ENCODE data around the gene THSD7B.

THSD7B gene

GRCh38 chr2:137155356-137156104, 390.2 kb downstream of the THSD7B start:
- TF ChIP-seq CTCF (IDR thresholded peaks at IDR 0.05; ENCODE audit: borderline replicate concordance, control extremely low read depth, extremely low read depth, insufficient read depth, missing control alignments) = no peak
- no peak for DNase-seq (ENCODE audit: low spot score)
- in situ Hi-C loops (cut with MboI; ENCODE audit: low sequenced_read_pairs, unreplicated experiment) = no loop called here

- DNase-seq (ENCODE audit: low spot score) = no peak
- TF ChIP-seq CTCF (IDR thresholded peaks at IDR 0.05; ENCODE audit: borderline replicate concordance, control extremely low read depth, extremely low read depth, insufficient read depth, missing control alignments) = no peak
- in situ Hi-C loops (cut with MboI; ENCODE audit: low sequenced_read_pairs, unreplicated experiment) = no loop called here
These were observed 391.0 kb downstream of the THSD7B start for GRCh38 chr2:137156221-137156844.

GRCh38 chr2:137157851-137158250, 392.5 kb downstream of the THSD7B start:
- no peak for DNase-seq (ENCODE audit: low spot score)
- TF ChIP-seq CTCF (IDR thresholded peaks at IDR 0.05; ENCODE audit: borderline replicate concordance, control extremely low read depth, extremely low read depth, insufficient read depth, missing control alignments) = no peak
- in situ Hi-C loops (cut with MboI; ENCODE audit: low sequenced_read_pairs, unreplicated experiment) = no loop called here

GRCh38 chr2:137161250-137161649, 395.9 kb downstream of the THSD7B start:
- no peak for TF ChIP-seq CTCF (IDR thresholded peaks at IDR 0.05; ENCODE audit: borderline replicate concordance, control extremely low read depth, extremely low read depth, insufficient read depth, missing control alignments)
- no peak for DNase-seq (ENCODE audit: low spot score)
- in situ Hi-C loops (cut with MboI; ENCODE audit: low sequenced_read_pairs, unreplicated experiment) = no loop called here

- DNase-seq (ENCODE audit: low spot score) = no peak
- TF ChIP-seq CTCF (IDR thresholded peaks at IDR 0.05; ENCODE audit: borderline replicate concordance, control extremely low read depth, extremely low read depth, insufficient read depth, missing control alignments) = no peak
- in situ Hi-C loops (cut with MboI; ENCODE audit: low sequenced_read_pairs, unreplicated experiment) = no loop called here
These were observed 400.6 kb downstream of the THSD7B start for GRCh38 chr2:137165968-137166367.

GRCh38 chr2:137167651-137168050, 402.3 kb downstream of the THSD7B start:
- no peak for DNase-seq (ENCODE audit: low spot score)
- no peak for TF ChIP-seq CTCF (IDR thresholded peaks at IDR 0.05; ENCODE audit: borderline replicate concordance, control extremely low read depth, extremely low read depth, insufficient read depth, missing control alignments)
- in situ Hi-C loops (cut with MboI; ENCODE audit: low sequenced_read_pairs, unreplicated experiment) = no loop called here

Data from GM13976 (cell line).